IMR-90 (cell line): Measurements from ENCODE around the gene SPATA3. TPM values are rescaled to one million over a fixed set of nuclear protein-coding genes. Genes with fewer than 3 reads are reported as not detected.

Source experiments
- ATAC-seq: fragments of 200-7000 bp; cut with Tn5 transposase; 2 replicates; pipeline ENCODE4 v1.9.1; 2020; ENCODE audit warnings: low read depth, mild to moderate bottlenecking, moderate library complexity
- BruUV-seq: library from RNA; stranded (reverse); fragments of 400-500 nt; replicated peaks from 2 replicates; lab custom pipeline; 2021; lab: Mats Ljungman, UMichigan
- CTCF ChIA-PET: fragments of 300-600 bp; formaldehyde crosslinking; extraction: SDS; loops from one replicate; lab custom pipeline; 2021; ENCODE audit warnings: antibody characterized with exemption; lab: Yijun Ruan, JAX
- POLR2A ChIA-PET: fragments of 300-600 bp; sonication (Branson Sonifier 250); formaldehyde crosslinking; loops from one replicate; lab custom pipeline; 2022; ENCODE audit warnings: antibody characterized with exemption; ENCODE audit not compliant: unreplicated experiment; lab: Charles Lee
- DNase-seq: peaks from one replicate; pipeline ENCODE4 v3.0.0; 2013
- H2AFZ ChIP-seq: replicated peaks from 2 replicates; pipeline ENCODE3; 2013; ENCODE audit warnings: low read length, mild to moderate bottlenecking; ENCODE audit not compliant: poor library complexity
- H2AK5ac ChIP-seq: 2 replicates; pipeline ENCODE4 v1.6.1; 2013; ENCODE audit warnings: low read depth, low read length, inconsistent platforms
- H2AK9ac ChIP-seq: replicated peaks from 2 replicates; pipeline ENCODE3; 2013; ENCODE audit warnings: mild to moderate bottlenecking, low read depth, low read length, moderate library complexity; ENCODE audit not compliant: poor library complexity
- H2BK120ac ChIP-seq: 2 replicates; pipeline ENCODE4 v1.6.1; 2013; ENCODE audit warnings: low read depth, low read length, inconsistent platforms
- H2BK15ac ChIP-seq: 3 replicates; pipeline ENCODE4 v1.6.1; 2013; ENCODE audit warnings: low read depth, low read length, inconsistent platforms
- H2BK20ac ChIP-seq: 2 replicates; pipeline ENCODE4 v1.6.1; 2013; ENCODE audit warnings: low read depth, mild to moderate bottlenecking, inconsistent platforms, low read length, moderate library complexity
- H2BK5ac ChIP-seq: 2 replicates; pipeline ENCODE4 v1.6.1; 2013; ENCODE audit warnings: mild to moderate bottlenecking, low read depth, low read length, inconsistent platforms; ENCODE audit not compliant: poor library complexity, severe bottlenecking
- H3K14ac ChIP-seq: replicated peaks from 2 replicates; pipeline ENCODE4 v1.6.1; 2013; ENCODE audit warnings: low read depth, low read length, inconsistent platforms
- H3K18ac ChIP-seq: 2 replicates; pipeline ENCODE4 v1.6.1; 2013; ENCODE audit warnings: low read depth, low read length, control low read depth
- H3K23ac ChIP-seq: 2 replicates; pipeline ENCODE4 v1.6.1; 2013; ENCODE audit warnings: low read depth, low read length, inconsistent platforms
- H3K27ac ChIP-seq: 2 replicates; pipeline ENCODE4 v1.5.1; 2013; ENCODE audit warnings: mild to moderate bottlenecking, control low read depth, low read length; ENCODE audit not compliant: insufficient read depth
- H3K27me3 ChIP-seq: 2 replicates; pipeline ENCODE4 v1.6.1; 2013; ENCODE audit warnings: low read length; ENCODE audit not compliant: control insufficient read depth, insufficient read depth
- H3K36me3 ChIP-seq: 2 replicates; pipeline ENCODE4 v1.6.1; 2013; ENCODE audit warnings: low read length, mixed read lengths; ENCODE audit not compliant: control insufficient read depth, insufficient read depth
- H3K4ac ChIP-seq: 2 replicates; pipeline ENCODE4 v1.6.1; 2013; ENCODE audit warnings: low read depth, low read length, inconsistent platforms
- H3K4me1 ChIP-seq: 2 replicates; pipeline ENCODE4 v1.6.1; 2013; ENCODE audit warnings: low read length, mixed read lengths; ENCODE audit not compliant: control insufficient read depth, insufficient read depth
- H3K4me2 ChIP-seq: 2 replicates; pipeline ENCODE4 v1.6.1; 2013; ENCODE audit warnings: low read depth, mild to moderate bottlenecking, control low read depth, low read length, moderate library complexity
- H3K4me3 ChIP-seq: 2 replicates; pipeline ENCODE4 v1.5.1; 2013; ENCODE audit warnings: low read depth, mild to moderate bottlenecking, control low read depth, low read length, moderate library complexity; ENCODE audit not compliant: insufficient read depth
- H3K56ac ChIP-seq: 2 replicates; pipeline ENCODE4 v1.6.1; 2013; ENCODE audit warnings: low read length, inconsistent platforms; ENCODE audit not compliant: insufficient read depth; ENCODE audit errors: extremely low read depth
- H3K79me1 ChIP-seq, 2 experiments: 2 replicates each; pipeline ENCODE4 v1.6.1; 2013; ENCODE audit warnings: low read length in 2 of 2, inconsistent platforms in 1 of 2, low read depth in 1 of 2
- H3K9ac ChIP-seq: 2 replicates; pipeline ENCODE4 v1.6.1; 2013; ENCODE audit warnings: low read depth, low read length, control low read depth
- H3K9me1 ChIP-seq: 2 replicates; pipeline ENCODE4 v1.6.1; 2013; ENCODE audit warnings: low read length, inconsistent platforms; ENCODE audit not compliant: insufficient read depth
- H3K9me3 ChIP-seq: 2 replicates; pipeline ENCODE4 v1.6.1; 2013; ENCODE audit warnings: low read length; ENCODE audit not compliant: control insufficient read depth, insufficient read depth
- H4K20me1 ChIP-seq: 2 replicates; pipeline ENCODE4 v1.6.1; 2013; ENCODE audit warnings: low read length, inconsistent platforms; ENCODE audit not compliant: insufficient read depth
- H4K5ac ChIP-seq: 2 replicates; pipeline ENCODE4 v1.6.1; 2013; ENCODE audit warnings: mild to moderate bottlenecking, low read depth, low read length, control low read depth
- H4K8ac ChIP-seq, 2 experiments: 2 replicates each; pipeline ENCODE4 v1.6.1; 2013; ENCODE audit warnings: low read depth in 2 of 2, low read length in 2 of 2, control low read depth in 1 of 2, inconsistent platforms in 1 of 2
- H4K91ac ChIP-seq: 2 replicates; pipeline ENCODE4 v1.6.1; 2013; ENCODE audit warnings: low read depth, low read length, inconsistent platforms; ENCODE audit not compliant: insufficient read depth
- BHLHE40 ChIP-seq: fragments of 150-350 bp; IDR thresholded peaks from 2 replicates; pipeline ENCODE4 v1.6.1; 2016; ENCODE audit warnings: mild to moderate bottlenecking, low read depth, low read length
- CEBPB ChIP-seq: IDR thresholded peaks from 2 replicates; pipeline ENCODE4 v1.6.1; 2012; ENCODE audit warnings: low read depth, low read length, improper control_type of control experiment
- CHD1 ChIP-seq: IDR thresholded peaks from 2 replicates; pipeline ENCODE4 v1.6.1; 2012; ENCODE audit warnings: low read depth, low read length, improper control_type of control experiment
- FOS ChIP-seq: fragments of 150-350 bp; IDR thresholded peaks from 2 replicates; pipeline ENCODE4 v1.6.1; 2016; ENCODE audit warnings: low read depth, low read length
- MAFK ChIP-seq: IDR thresholded peaks from 2 replicates; pipeline ENCODE4 v1.6.1; 2012; ENCODE audit warnings: low read depth, low read length, improper control_type of control experiment
- MAZ ChIP-seq: IDR thresholded peaks from 2 replicates; pipeline ENCODE4 v1.6.1; 2012; ENCODE audit warnings: low read depth, mild to moderate bottlenecking, low read length, improper control_type of control experiment, moderate library complexity, borderline replicate concordance
- MXI1 ChIP-seq: IDR thresholded peaks from 2 replicates; pipeline ENCODE4 v1.6.1; 2012; ENCODE audit warnings: low read depth, mild to moderate bottlenecking, low read length, moderate library complexity, borderline replicate concordance
- NFE2L2 ChIP-seq: fragments of 150-350 bp; IDR thresholded peaks from 2 replicates; pipeline ENCODE4 v1.6.1; 2016; ENCODE audit warnings: low read depth, mild to moderate bottlenecking, low read length
- POLR2A ChIP-seq: IDR thresholded peaks from 2 replicates; pipeline ENCODE4 v1.6.1; 2012; ENCODE audit warnings: mild to moderate bottlenecking, low read depth, low read length
- RAD21 ChIP-seq: IDR thresholded peaks from 2 replicates; pipeline ENCODE4 v1.6.1; 2012; ENCODE audit warnings: low read length, improper control_type of control experiment
- RFX5 ChIP-seq: IDR thresholded peaks from 2 replicates; pipeline ENCODE4 v1.8.0; 2012; ENCODE audit warnings: low read depth, mild to moderate bottlenecking, low read length, moderate library complexity
- SMC3 ChIP-seq: fragments of 150-350 bp; IDR thresholded peaks from 2 replicates; pipeline ENCODE4 v1.6.1; 2016; ENCODE audit warnings: low read depth, mild to moderate bottlenecking, antibody characterized with exemption, low read length, moderate library complexity
- WGBS, 2 experiments: methylation state at CpG; one replicate each; pipeline versions ENCODE4 v1.1.5 to v1.1.7; 2013; ENCODE audit warnings: missing lambda C conversion rate in 2 of 2; ENCODE audit not compliant: insufficient read length in 1 of 2; ENCODE audit errors: extremely low coverage in 2 of 2; 5-methylcytosine and 5-hydroxymethylcytosine counted together
- dilution Hi-C: fragments of 300-500 bp; cut with HindIII; formaldehyde crosslinking; loops from one replicate; pipeline ENCODE4 v1.14.3; 2018; ENCODE audit warnings: low sequenced_read_pairs; ENCODE audit not compliant: unreplicated experiment
- in situ Hi-C: fragments of 300-500 bp; cut with MboI; formaldehyde crosslinking; loops from 3 replicates; pipeline ENCODE4 v1.14.3; 2019; ENCODE audit warnings: low sequenced_read_pairs, inconsistent platforms, mixed read lengths
- intact Hi-C: fragments of 100-400 bp; cut with micrococcal nuclease; formaldehyde crosslinking; loops from 2 replicates; pipeline ENCODE4 v1.10.0; 2022
- polyA plus RNA-seq, 3 experiments: library from polyadenylated mRNA; depleted of rRNA; stranded (reverse); fragments of >200 nt; gene quantifications; 2 replicates each; pipeline ENCODE4 v1.2.3, GENCODE V29; 2012; ENCODE audit warnings: low replicate concordance in 1 of 3
- total RNA-seq: library from RNA; depleted of rRNA; stranded (reverse); fragments of >200 nt; gene quantifications from 2 replicates; pipeline ENCODE4 v1.2.3, GENCODE V29; 2012
- TF ChIP-seq, protein P1 (sequence below): conservative IDR thresholded peaks from 2 replicates; pipeline ENCODE4 v1.5.1; 2012; ENCODE audit warnings: mild to moderate bottlenecking, low read depth, low read length, improper control_type of control experiment
- TF ChIP-seq, protein P2 (sequence below): fragments of 150-350 bp; IDR thresholded peaks from 2 replicates; pipeline ENCODE4 v1.6.1; 2016; ENCODE audit warnings: low read depth, mild to moderate bottlenecking, low read length, moderate library complexity, borderline replicate concordance
- TF ChIP-seq, protein P3 (sequence below): fragments of 150-350 bp; IDR thresholded peaks from 2 replicates; pipeline ENCODE4 v1.6.1; 2017; ENCODE audit warnings: mild to moderate bottlenecking, antibody characterized with exemption, low read length, low read depth

SPATA3 gene
- total and polyA plus RNA-seq, 2 of the 4 experiments (the other 2 are of a cell fraction) = not detected

DNA sequence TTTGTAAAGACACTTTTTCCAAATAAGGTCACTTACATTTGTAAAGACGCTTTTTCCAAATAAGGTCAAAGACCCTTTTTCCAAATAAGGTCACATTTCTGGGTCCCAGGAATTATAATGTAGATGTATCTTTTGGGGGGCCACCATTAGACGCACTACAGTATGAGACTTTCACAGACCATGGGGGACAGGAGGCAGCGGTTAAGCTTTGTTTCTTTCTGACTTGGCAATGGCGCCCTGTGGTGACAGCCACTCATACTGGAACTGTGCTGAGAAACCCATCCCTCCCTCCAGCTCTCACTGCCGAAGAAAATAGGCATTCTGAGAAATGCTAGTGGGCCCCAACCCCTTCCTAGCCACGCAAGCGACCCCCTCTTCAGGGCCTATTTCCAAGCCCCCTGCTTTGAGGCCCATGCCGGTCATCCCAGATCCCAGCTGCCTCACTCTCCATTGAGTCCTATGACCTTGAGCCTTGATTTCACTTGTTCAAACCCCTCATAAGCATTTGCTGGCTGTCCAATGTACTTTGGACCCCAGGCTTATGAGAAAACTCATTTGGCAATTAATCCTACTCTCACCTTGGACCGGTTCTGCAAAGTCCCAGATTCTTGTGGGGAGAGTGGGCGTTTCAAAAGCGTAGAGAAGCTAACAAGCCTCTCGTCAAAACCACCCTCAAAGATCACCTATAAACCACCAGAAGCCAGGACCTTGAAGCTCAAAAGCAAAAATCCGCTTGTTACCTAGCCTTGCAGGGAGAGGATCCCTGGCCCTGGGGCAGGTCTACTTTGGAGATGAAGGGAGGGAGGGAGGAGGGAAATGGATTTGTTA, 11.3 kb upstream of the SPATA3 start:
- Histone ChIP-seq H3K56ac (no peak overlapping the region), H3K4me1 (no peaks in the 10 kb centered on the region), H3K27ac (no peak overlapping the region), H2AK5ac (no peak overlapping the region), H3K4ac (no peak overlapping the region), H2AK9ac (peak overlapping the region; percentile 33), H3K9me1 (no peaks in the 10 kb centered on the region; the same call in 1 of the 2 replicates), H3K36me3 (no peaks in the 10 kb centered on the region), H2AFZ (no peak overlapping the region), H4K91ac (no peak overlapping the region), H3K27me3 (peaks cover 6% of the 10 kb centered on the region), H3K4me3 (no peak overlapping the region), H4K5ac (no peak overlapping the region), H3K9ac (no peak overlapping the region), H2BK120ac (no peak overlapping the region), H2BK15ac (no peak overlapping the region), H2BK5ac (no peak overlapping the region), H3K14ac (no peak overlapping the region), H3K79me1 (no peaks in the 10 kb centered on the region), H4K8ac (no peak overlapping the region), H2BK20ac (no peak overlapping the region), H3K9me3 (no peaks in the 10 kb centered on the region), H3K23ac (no peak overlapping the region), H3K4me2 (no peak overlapping the region), H4K20me1 (no peaks in the 10 kb centered on the region), H3K18ac (no peak overlapping the region)
- no peak for DNase-seq
- ChIA-PET CTCF (interaction anchor here (1.7 kb wide), 1 partner anchor 82 kb away, joined by 6 read pairs; no protein-coding TSS in a partner anchor), POLR2A (no interaction called here)
- 68% methylated on average over 4 of the region's 13 CpGs; no CpG with 5 or more reads in 1 of the 2 experiments for WGBS, 2 experiments
- dilution Hi-C loops = no loop called here
- intact Hi-C loops = no loop called here
- ATAC-seq = no peak
- no TSS peak for BruUV-seq
- in situ Hi-C loops = loop anchor here (5.0 kb wide), 2 partner anchors 82 to 152 kb away; no protein-coding TSS in a partner anchor
- TF ChIP-seq CEBPB (no peak), POLR2A (no peak), MXI1 (no peak), CHD1 (no peak), RAD21 (no peak), SMC3 (no peak), MAFK (no peak), BHLHE40 (no peak), RFX5 (no peak), MAZ (no peak), FOS (no peak), NFE2L2 (no peak)
- TF ChIP-seq, protein P1, sequence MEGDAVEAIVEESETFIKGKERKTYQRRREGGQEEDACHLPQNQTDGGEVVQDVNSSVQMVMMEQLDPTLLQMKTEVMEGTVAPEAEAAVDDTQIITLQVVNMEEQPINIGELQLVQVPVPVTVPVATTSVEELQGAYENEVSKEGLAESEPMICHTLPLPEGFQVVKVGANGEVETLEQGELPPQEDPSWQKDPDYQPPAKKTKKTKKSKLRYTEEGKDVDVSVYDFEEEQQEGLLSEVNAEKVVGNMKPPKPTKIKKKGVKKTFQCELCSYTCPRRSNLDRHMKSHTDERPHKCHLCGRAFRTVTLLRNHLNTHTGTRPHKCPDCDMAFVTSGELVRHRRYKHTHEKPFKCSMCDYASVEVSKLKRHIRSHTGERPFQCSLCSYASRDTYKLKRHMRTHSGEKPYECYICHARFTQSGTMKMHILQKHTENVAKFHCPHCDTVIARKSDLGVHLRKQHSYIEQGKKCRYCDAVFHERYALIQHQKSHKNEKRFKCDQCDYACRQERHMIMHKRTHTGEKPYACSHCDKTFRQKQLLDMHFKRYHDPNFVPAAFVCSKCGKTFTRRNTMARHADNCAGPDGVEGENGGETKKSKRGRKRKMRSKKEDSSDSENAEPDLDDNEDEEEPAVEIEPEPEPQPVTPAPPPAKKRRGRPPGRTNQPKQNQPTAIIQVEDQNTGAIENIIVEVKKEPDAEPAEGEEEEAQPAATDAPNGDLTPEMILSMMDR = no peak
- TF ChIP-seq, protein P2, sequence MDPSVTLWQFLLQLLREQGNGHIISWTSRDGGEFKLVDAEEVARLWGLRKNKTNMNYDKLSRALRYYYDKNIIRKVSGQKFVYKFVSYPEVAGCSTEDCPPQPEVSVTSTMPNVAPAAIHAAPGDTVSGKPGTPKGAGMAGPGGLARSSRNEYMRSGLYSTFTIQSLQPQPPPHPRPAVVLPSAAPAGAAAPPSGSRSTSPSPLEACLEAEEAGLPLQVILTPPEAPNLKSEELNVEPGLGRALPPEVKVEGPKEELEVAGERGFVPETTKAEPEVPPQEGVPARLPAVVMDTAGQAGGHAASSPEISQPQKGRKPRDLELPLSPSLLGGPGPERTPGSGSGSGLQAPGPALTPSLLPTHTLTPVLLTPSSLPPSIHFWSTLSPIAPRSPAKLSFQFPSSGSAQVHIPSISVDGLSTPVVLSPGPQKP = no peak
- TF ChIP-seq, protein P3, sequence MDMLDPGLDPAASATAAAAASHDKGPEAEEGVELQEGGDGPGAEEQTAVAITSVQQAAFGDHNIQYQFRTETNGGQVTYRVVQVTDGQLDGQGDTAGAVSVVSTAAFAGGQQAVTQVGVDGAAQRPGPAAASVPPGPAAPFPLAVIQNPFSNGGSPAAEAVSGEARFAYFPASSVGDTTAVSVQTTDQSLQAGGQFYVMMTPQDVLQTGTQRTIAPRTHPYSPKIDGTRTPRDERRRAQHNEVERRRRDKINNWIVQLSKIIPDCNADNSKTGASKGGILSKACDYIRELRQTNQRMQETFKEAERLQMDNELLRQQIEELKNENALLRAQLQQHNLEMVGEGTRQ = no peak
